Right lobe of liver (tissue), 6 donors: ENCODE results near the gene GNB5. TPM values are rescaled to one million over a fixed set of nuclear protein-coding genes. Genes with fewer than 3 reads are reported as not detected.

Experiments
- ATAC-seq, 4 donors: fragments of 200-7000 bp; cut with Tn5 transposase; one replicate each; pipeline ENCODE4 v1.9.1; 2020; ENCODE audit warnings: mild to moderate bottlenecking in 4 of 4, moderate library complexity in 4 of 4
- DNase-seq, 3 donors: peaks; one replicate each; pipeline ENCODE4 v3.0.0-alpha.2; 2020
- H3K27ac ChIP-seq, 3 donors: fragments of 200-600 bp; one replicate each; pipeline ENCODE4 v1.8.0; 2022
- H3K27me3 ChIP-seq, 2 donors: fragments of 200-600 bp; one replicate each; pipeline ENCODE4 v1.8.0; 2022
- H3K36me3 ChIP-seq, 4 donors: fragments of 200-600 bp; sonication (generic) in 1 of 4; one replicate each; pipeline versions ENCODE4 v1.5.1 to v1.8.0; 2017 to 2022; ENCODE audit warnings: control low read depth in 1 of 4
- H3K4me1 ChIP-seq, 4 donors: fragments of 200-600 bp; sonication (generic) in 1 of 4; one replicate each; pipeline versions ENCODE4 v1.5.1 to v1.8.0; 2017 to 2022; ENCODE audit warnings: control low read depth in 1 of 4
- H3K4me3 ChIP-seq, 3 donors: fragments of 200-600 bp; one replicate each; pipeline ENCODE4 v1.8.0; 2022
- H3K9me3 ChIP-seq, 4 donors: fragments of 200-600 bp; sonication (generic) in 1 of 4; one replicate each; pipeline versions ENCODE4 v1.5.1 to v1.8.0; 2017 to 2022; ENCODE audit warnings: control low read depth in 1 of 4
- CTCF ChIP-seq, 4 donors: fragments of 200-600 bp in 3 of 4; fragments of 450-650 bp in 1 of 4; IDR thresholded peaks; one replicate each; pipeline versions ENCODE4 v1.5.1 to v1.8.0; 2016 to 2022; ENCODE audit warnings: antibody characterized with exemption in 4 of 4, mild to moderate bottlenecking in 2 of 4
- POLR2A ChIP-seq: fragments of 450-650 bp; IDR thresholded peaks from one replicate; pipeline ENCODE4 v1.6.1; 2017; ENCODE audit warnings: antibody characterized with exemption, mild to moderate bottlenecking
- WGBS: methylation state at CpG from one replicate; pipeline ENCODE4 v1.1.6; 2018; ENCODE audit warnings: low coverage, low lambda C conversion rate; ENCODE audit not compliant: insufficient coverage; ENCODE audit errors: missing lambda C conversion rate; 5-methylcytosine and 5-hydroxymethylcytosine counted together
- intact Hi-C, 2 donors: fragments of 100-400 bp; cut with DNase I; formaldehyde crosslinking; loops; one replicate each; pipeline versions ENCODE4 v1.11.2 to v1.14.1; 2022
- total RNA-seq, 6 experiments: library from RNA; depleted of rRNA in 2 of 6; stranded (reverse); fragments of >200 nt in 2 of 6; fragmentation: NEBNext Ultra II Directional in 3 of 6; extraction: Animal tissue kit (Norgen Biotek cat#: 25700) in 3 of 6; gene quantifications; one replicate each; pipeline versions ENCODE4 v1.1.0 to v1.2.4, GENCODE V29; 2016 to 2023
- donor health status: DM: no; HTN: yes; CAD: no.
- donor health status: DM: no; HTN: no; CAD: no.
- donor health status: DM: no; HTN: no; CAD: no.
- donor health status: DM: no; HTN: yes; CAD: no.
- donor health status: DM: no; HTN: yes; CAD: no.

Gene GNB5
- total RNA-seq, 6 experiments from 2014 or later = 11.1 to 34.5 (median 16.5) TPM

GRCh38 chr15:52136442-52136980 lies 54.7 kb downstream of the GNB5 start:
- ATAC-seq (no peak), DNase-seq (no peak)
- TF ChIP-seq POLR2A = no peak
- TF ChIP-seq CTCF (IDR thresholded peaks at IDR 0.05) = no peak
- Histone ChIP-seq H3K4me1 (peaks cover 0 to 58% (median 30%) of the 10 kb centered on the region in 4 donors), H3K27me3 (no peaks in the 10 kb centered on the region), H3K36me3 (no peaks in the 10 kb centered on the region), H3K9me3 (no peaks in the 10 kb centered on the region), H3K4me3 (no peak overlapping the region), H3K27ac (peak overlapping the region; percentile 88 to 97 (median 96))
- WGBS = 40% methylated on average over 1 of the region's 6 CpGs
- intact Hi-C loops = no loop called here

DNA sequence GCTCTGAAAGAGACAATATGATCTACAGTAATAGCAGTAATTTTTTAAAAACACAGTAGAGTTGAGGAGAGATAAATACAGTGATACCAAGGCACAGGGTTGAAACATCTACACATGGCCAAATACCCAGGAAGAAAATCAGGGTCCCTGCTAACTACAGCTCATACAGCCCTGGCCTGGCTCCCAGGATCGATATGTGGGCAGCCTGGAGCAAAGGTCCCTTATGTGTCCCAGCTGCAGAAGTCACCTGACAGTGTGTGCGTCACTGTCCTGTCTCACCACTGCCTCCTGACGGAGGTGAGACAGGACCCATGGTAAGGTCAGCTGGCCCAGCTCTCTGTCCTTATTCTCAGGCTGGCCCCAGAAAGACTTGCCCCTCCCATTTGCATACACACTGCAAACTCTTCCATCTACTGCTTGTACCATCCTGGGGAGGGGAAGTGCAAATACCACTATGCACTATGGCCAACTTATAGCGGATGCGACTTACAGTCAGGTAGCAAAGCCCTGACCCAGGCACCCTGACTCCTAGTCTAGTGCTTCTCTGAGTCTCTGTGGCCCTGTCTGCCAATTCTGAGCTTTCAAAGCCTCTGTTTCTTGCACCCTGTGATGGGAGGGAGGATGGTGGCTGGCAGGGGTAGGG lies 56.6 kb downstream of the GNB5 start:
- H3K27me3 ChIP-seq = no peaks in the 10 kb centered on the region
- TF ChIP-seq CTCF (IDR thresholded peaks at IDR 0.05) (peak in 3 of 4 donors; percentile 13 to 30 (median 29)), POLR2A (no peak)
- ATAC-seq = peak; percentile 83 to 94 (median 88)
- 42% methylated on average over 3 of the region's 5 CpGs for WGBS
- DNase-seq = peak; percentile 94 to 98 (median 97)
- H3K4me1 ChIP-seq = peaks cover 0 to 58% (median 30%) of the 10 kb centered on the region in 4 donors
- no peaks in the 10 kb centered on the region for H3K36me3 ChIP-seq
- no peak overlapping the region for H3K4me3 ChIP-seq
- H3K9me3 ChIP-seq = no peaks in the 10 kb centered on the region
- H3K27ac ChIP-seq = peak overlapping the region; percentile 88 to 96 (median 96)
- intact Hi-C loops = no loop called here

GRCh38 chr15:52133510-52134220 lies 57.5 kb downstream of the GNB5 start:
- intact Hi-C loops = no loop called here
- Histone ChIP-seq H3K36me3 (no peaks in the 10 kb centered on the region), H3K9me3 (no peaks in the 10 kb centered on the region), H3K4me3 (no peak overlapping the region), H3K27ac (peak overlapping the region; percentile 69 to 96 (median 96)), H3K4me1 (peaks cover 0 to 48% (median 26%) of the 10 kb centered on the region in 4 donors), H3K27me3 (no peaks in the 10 kb centered on the region)
- DNase-seq (no peak), ATAC-seq (no peak)
- TF ChIP-seq CTCF (IDR thresholded peaks at IDR 0.05) (no peak), POLR2A (no peak)
- 68% methylated on average over 5 of the region's 10 CpGs for WGBS

- no peaks in the 10 kb centered on the region for H3K36me3 ChIP-seq
- no peak overlapping the region for H3K27ac ChIP-seq
- H3K27me3 ChIP-seq = no peaks in the 10 kb centered on the region
- intact Hi-C loops = no loop called here
- no peak overlapping the region for H3K4me3 ChIP-seq
- ATAC-seq (no peak), DNase-seq (no peak)
- no peaks in the 10 kb centered on the region for H3K9me3 ChIP-seq
- H3K4me1 ChIP-seq = peaks cover 0 to 32% (median 18%) of the 10 kb centered on the region in 4 donors
- TF ChIP-seq CTCF (IDR thresholded peaks at IDR 0.05) (no peak), POLR2A (no peak)
Measured at GRCh38 chr15:52132066-52132465, 59.1 kb downstream of the GNB5 start.
